ENCODE measurements around the gene PLCB1. TPM values are rescaled to one million over a fixed set of nuclear protein-coding genes. Genes with fewer than 3 reads are reported as not detected.

Gene PLCB1
- total RNA-seq, 1 experiment from 2014 or later = 6.0 TPM

DNA sequence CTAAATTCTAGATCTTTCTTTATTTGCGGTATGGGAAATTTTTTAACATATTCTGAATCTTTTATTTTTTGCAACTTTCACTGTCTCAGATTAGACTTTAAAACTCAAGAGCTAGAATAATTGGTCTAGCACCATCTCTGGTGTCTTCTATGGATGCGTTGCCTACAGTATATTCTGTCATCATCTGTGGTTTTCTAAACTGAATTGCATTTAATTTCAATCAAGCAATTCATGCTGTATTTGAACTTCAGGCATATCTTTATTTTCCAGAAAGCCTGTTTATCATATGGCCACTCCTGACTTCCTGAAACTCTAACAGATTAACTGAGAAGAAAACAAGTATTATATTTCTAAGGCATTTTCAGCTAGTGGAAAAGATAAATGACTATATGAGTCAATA is 281.6 kb downstream of the PLCB1 start:
- CTCF ChIA-PET = no interaction called here
- H3K27ac Mint-ChIP-seq (ENCODE audit: unreplicated experiment) = no peak overlapping the region
- no TSS peak for BruUV-seq (replicated peaks)
- DNase-seq = no peak
- H3K4me1 Mint-ChIP-seq (ENCODE audit: low read depth, unreplicated experiment) = no peaks in the 10 kb centered on the region
- H3K36me3 Mint-ChIP-seq (ENCODE audit: insufficient read depth, unreplicated experiment) = no peaks in the 10 kb centered on the region
- TF ChIP-seq, protein P1, sequence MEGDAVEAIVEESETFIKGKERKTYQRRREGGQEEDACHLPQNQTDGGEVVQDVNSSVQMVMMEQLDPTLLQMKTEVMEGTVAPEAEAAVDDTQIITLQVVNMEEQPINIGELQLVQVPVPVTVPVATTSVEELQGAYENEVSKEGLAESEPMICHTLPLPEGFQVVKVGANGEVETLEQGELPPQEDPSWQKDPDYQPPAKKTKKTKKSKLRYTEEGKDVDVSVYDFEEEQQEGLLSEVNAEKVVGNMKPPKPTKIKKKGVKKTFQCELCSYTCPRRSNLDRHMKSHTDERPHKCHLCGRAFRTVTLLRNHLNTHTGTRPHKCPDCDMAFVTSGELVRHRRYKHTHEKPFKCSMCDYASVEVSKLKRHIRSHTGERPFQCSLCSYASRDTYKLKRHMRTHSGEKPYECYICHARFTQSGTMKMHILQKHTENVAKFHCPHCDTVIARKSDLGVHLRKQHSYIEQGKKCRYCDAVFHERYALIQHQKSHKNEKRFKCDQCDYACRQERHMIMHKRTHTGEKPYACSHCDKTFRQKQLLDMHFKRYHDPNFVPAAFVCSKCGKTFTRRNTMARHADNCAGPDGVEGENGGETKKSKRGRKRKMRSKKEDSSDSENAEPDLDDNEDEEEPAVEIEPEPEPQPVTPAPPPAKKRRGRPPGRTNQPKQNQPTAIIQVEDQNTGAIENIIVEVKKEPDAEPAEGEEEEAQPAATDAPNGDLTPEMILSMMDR (IDR thresholded peaks at IDR 0.05; ENCODE audit: unreplicated experiment) = no peak
- H3K9me3 Mint-ChIP-seq (ENCODE audit: low read depth, unreplicated experiment) = no peaks in the 10 kb centered on the region
- intact Hi-C loops (cut with micrococcal nuclease; ENCODE audit: unreplicated experiment) = no loop called here
- no peak overlapping the region for H3K4me3 Mint-ChIP-seq (ENCODE audit: low read depth, unreplicated experiment)
- no peaks in the 10 kb centered on the region for H3K27me3 Mint-ChIP-seq (ENCODE audit: unreplicated experiment)

DNA sequence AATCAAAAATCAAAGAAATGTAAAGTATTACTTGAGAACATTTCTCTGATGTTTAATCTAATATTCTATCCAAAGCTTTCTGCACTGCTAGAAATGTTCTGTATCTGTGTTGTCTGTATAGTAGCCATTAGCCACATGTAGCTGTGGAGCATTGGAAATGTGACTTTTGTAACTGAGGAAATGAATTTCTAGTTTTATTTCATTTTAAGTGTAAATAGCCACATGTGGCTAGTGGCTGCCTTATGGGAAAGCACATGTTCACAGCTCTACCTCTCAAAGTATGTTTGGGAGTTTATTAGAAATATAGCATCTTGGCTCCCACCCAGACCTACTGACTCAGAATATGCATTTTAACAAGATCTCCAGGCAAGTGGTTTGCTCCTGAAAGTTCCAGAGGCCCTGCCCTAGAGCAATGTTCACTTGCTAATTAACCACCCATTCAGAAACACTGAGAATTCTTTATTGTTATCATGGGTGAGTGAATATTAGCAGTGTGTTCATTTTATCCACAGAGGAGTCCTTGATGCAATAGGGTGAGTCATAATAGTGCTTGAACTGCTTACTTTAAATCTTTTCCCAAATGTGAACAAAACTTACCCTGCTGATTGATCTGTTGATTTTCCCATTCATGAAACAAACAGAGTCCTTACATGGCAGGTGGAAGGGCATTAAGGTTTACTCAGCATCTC is 282.7 kb downstream of the PLCB1 start:
- no peak for DNase-seq
- no TSS peak for BruUV-seq (replicated peaks)
- Mint-ChIP-seq H3K4me3 (ENCODE audit: low read depth, unreplicated experiment) (no peak overlapping the region), H3K36me3 (ENCODE audit: insufficient read depth, unreplicated experiment) (no peaks in the 10 kb centered on the region), H3K27ac (ENCODE audit: unreplicated experiment) (no peak overlapping the region), H3K27me3 (ENCODE audit: unreplicated experiment) (no peaks in the 10 kb centered on the region), H3K4me1 (ENCODE audit: low read depth, unreplicated experiment) (no peaks in the 10 kb centered on the region), H3K9me3 (ENCODE audit: low read depth, unreplicated experiment) (no peaks in the 10 kb centered on the region)
- CTCF ChIA-PET = no interaction called here
- TF ChIP-seq, protein P1 (IDR thresholded peaks at IDR 0.05; ENCODE audit: unreplicated experiment) = no peak
- intact Hi-C loops (cut with micrococcal nuclease; ENCODE audit: unreplicated experiment) = no loop called here

- Mint-ChIP-seq H3K36me3 (ENCODE audit: insufficient read depth, unreplicated experiment) (no peaks in the 10 kb centered on the region), H3K4me3 (ENCODE audit: low read depth, unreplicated experiment) (no peak overlapping the region), H3K27ac (ENCODE audit: unreplicated experiment) (no peak overlapping the region), H3K9me3 (ENCODE audit: low read depth, unreplicated experiment) (no peaks in the 10 kb centered on the region), H3K4me1 (ENCODE audit: low read depth, unreplicated experiment) (no peaks in the 10 kb centered on the region), H3K27me3 (ENCODE audit: unreplicated experiment) (no peaks in the 10 kb centered on the region)
- intact Hi-C loops (cut with micrococcal nuclease; ENCODE audit: unreplicated experiment) = no loop called here
- TF ChIP-seq, protein P1 (IDR thresholded peaks at IDR 0.05; ENCODE audit: unreplicated experiment) = no peak
- CTCF ChIA-PET = no interaction called here
- DNase-seq = no peak
- no TSS peak for BruUV-seq (replicated peaks)
Observed at GRCh38 chr20:8421981-8422380, 289.9 kb downstream of the PLCB1 start.

DNA sequence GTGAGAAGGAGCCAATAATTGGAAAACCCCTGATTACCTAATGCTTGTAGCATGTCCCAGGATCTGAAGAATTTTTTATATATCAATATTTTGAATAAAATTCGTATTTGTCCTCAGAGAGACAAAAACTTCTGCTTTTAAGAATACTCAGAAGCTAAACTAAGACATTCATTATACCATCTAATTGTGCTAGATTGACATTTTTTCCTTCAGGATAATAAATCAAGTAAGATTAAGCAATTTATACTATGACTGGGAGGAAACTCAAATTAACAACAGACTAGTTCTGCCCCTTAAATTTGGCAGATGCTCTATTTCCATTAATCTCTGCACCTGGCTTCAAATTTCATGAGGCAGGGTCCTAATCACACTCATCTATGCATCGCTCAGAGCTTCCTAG is 291.4 kb downstream of the PLCB1 start:
- no peaks in the 10 kb centered on the region for H3K36me3 Mint-ChIP-seq (ENCODE audit: insufficient read depth, unreplicated experiment)
- CTCF ChIA-PET = no interaction called here
- no peak overlapping the region for H3K27ac Mint-ChIP-seq (ENCODE audit: unreplicated experiment)
- H3K4me3 Mint-ChIP-seq (ENCODE audit: low read depth, unreplicated experiment) = no peak overlapping the region
- no TSS peak for BruUV-seq (replicated peaks)
- TF ChIP-seq, protein P1 (IDR thresholded peaks at IDR 0.05; ENCODE audit: unreplicated experiment) = no peak
- intact Hi-C loops (cut with micrococcal nuclease; ENCODE audit: unreplicated experiment) = no loop called here
- H3K9me3 Mint-ChIP-seq (ENCODE audit: low read depth, unreplicated experiment) = no peaks in the 10 kb centered on the region
- no peak for DNase-seq
- no peaks in the 10 kb centered on the region for H3K4me1 Mint-ChIP-seq (ENCODE audit: low read depth, unreplicated experiment)
- H3K27me3 Mint-ChIP-seq (ENCODE audit: unreplicated experiment) = no peaks in the 10 kb centered on the region

All from Calu3 (cell line).